HFFc6 (cell line): ENCODE data around the gene GUCY2D. TPM values are rescaled to one million over a fixed set of nuclear protein-coding genes. Genes with fewer than 3 reads are reported as not detected.
A peak's percentile ranks its signal among the peaks of the same experiment; 100 is the strongest.

Source experiments
- DNase-seq: peaks from one replicate; pipeline ENCODE4 v3.0.0-alpha.2; 2018
- H3K27ac Mint-ChIP-seq: 2 replicates; pipeline ENCODE4 v1.8.0; 2020; ENCODE audit warnings: mild to moderate bottlenecking, mixed read lengths
- H3K27me3 Mint-ChIP-seq: 2 replicates; pipeline ENCODE4 v1.8.0; 2021; ENCODE audit warnings: mild to moderate bottlenecking, moderate library complexity, mixed read lengths; ENCODE audit not compliant: insufficient read depth
- H3K36me3 Mint-ChIP-seq: 2 replicates; pipeline ENCODE4 v1.8.0; 2021; ENCODE audit warnings: low read depth, mixed read lengths
- H3K4me1 Mint-ChIP-seq: 2 replicates; pipeline ENCODE4 v1.8.0; 2020; ENCODE audit warnings: low read depth, mixed read lengths
- H3K4me3 Mint-ChIP-seq: 2 replicates; pipeline ENCODE4 v1.8.0; 2020; ENCODE audit warnings: mild to moderate bottlenecking, moderate library complexity, mixed read lengths
- H3K9me3 Mint-ChIP-seq: 2 replicates; pipeline ENCODE4 v1.8.0; 2020; ENCODE audit warnings: mild to moderate bottlenecking, mixed read lengths
- total RNA-seq, 6 experiments: library from RNA; stranded (reverse); fragmentation: NEBNext Ultra II Directional; extraction: Animal tissue kit (Norgen Biotek cat#: 25700); gene quantifications; 2 replicates in 1 of 6; 3 replicates in 5 of 6; pipeline ENCODE4 v1.2.3, GENCODE V29; 2021
- TF ChIP-seq, protein P1 (sequence below): fragments of 200-600 bp; sonication (generic); IDR thresholded peaks from 2 replicates; pipeline ENCODE4 v1.5.0; 2021; ENCODE audit warnings: antibody characterized with exemption, mild to moderate bottlenecking

GUCY2D gene
- total RNA-seq, 6 experiments from 2014 or later, result not detected

- Mint-ChIP-seq H3K4me3 (no peak within 1 kb of the TSS), H3K4me1 (peaks cover 16% of the 10 kb centered on the region), H3K9me3 (no peaks in the 10 kb centered on the region), H3K27ac (no peak within 1 kb of the TSS), H3K36me3 (no peaks in the 10 kb centered on the region), H3K27me3 (peaks cover 29% of the 10 kb centered on the region)
- DNase-seq, result no peak
- TF ChIP-seq, protein P1, sequence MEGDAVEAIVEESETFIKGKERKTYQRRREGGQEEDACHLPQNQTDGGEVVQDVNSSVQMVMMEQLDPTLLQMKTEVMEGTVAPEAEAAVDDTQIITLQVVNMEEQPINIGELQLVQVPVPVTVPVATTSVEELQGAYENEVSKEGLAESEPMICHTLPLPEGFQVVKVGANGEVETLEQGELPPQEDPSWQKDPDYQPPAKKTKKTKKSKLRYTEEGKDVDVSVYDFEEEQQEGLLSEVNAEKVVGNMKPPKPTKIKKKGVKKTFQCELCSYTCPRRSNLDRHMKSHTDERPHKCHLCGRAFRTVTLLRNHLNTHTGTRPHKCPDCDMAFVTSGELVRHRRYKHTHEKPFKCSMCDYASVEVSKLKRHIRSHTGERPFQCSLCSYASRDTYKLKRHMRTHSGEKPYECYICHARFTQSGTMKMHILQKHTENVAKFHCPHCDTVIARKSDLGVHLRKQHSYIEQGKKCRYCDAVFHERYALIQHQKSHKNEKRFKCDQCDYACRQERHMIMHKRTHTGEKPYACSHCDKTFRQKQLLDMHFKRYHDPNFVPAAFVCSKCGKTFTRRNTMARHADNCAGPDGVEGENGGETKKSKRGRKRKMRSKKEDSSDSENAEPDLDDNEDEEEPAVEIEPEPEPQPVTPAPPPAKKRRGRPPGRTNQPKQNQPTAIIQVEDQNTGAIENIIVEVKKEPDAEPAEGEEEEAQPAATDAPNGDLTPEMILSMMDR, result no peak
These were observed 36.7 kb downstream of the GUCY2D start, which contains the start of gene ALOX15B for GRCh38 chr17:8038954-8039610. Gene ALOX15B, plus strand, starts transcription at chr17:8039059. Its CDS starts 97 bp downstream, at chr17:8039156.

GRCh38 chr17:8039611-8040168 is 37.3 kb downstream of the GUCY2D start:
- no peaks in the 10 kb centered on the region for H3K9me3 Mint-ChIP-seq
- no peak overlapping the region for H3K27ac Mint-ChIP-seq
- TF ChIP-seq, protein P1, result no peak
- peaks cover 34% of the 10 kb centered on the region for H3K27me3 Mint-ChIP-seq
- no peaks in the 10 kb centered on the region for H3K36me3 Mint-ChIP-seq
- DNase-seq, result no peak
- H3K4me1 Mint-ChIP-seq, result peaks cover 16% of the 10 kb centered on the region
- no peak overlapping the region for H3K4me3 Mint-ChIP-seq

DNA sequence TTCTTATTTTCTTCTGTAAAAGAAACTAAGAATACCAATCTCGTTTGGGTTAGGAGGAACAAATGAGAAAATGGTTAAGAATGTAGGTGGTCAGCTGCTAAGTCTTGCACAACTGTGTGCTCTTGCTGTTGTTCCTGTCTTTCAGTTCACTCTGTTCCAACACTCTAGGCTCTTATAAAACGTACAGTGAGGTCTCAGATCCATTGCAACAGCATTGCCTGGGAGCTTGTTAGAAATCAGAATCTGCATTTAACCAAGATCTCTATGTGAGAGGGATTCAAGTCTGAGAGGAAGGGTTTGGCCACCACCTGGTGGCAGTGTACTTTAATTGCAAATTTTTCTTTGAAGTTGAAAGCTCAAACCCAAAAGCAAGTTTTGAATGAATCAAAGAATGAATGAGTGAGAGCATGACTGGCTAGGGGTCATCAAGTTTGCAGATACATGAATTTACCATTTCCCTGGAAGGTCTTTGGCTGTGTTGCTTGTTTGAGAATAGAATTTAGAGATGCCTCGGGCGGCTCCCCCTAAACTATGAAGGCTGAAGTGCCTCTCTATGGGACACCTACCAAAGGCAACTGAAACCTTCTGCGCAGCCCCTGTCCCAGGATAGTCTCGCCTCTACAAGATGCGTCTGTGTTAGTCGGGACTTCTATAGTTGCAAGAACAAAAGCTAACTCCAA is 39.0 kb downstream of the GUCY2D start:
- Mint-ChIP-seq H3K36me3 (no peaks in the 10 kb centered on the region), H3K27ac (peak overlapping the region; percentile 53), H3K4me1 (peaks cover 16% of the 10 kb centered on the region), H3K27me3 (peaks cover 31% of the 10 kb centered on the region), H3K4me3 (peak overlapping the region; percentile 33; the same call in 1 of the 2 replicates), H3K9me3 (no peaks in the 10 kb centered on the region)
- DNase-seq, result peak; percentile 51
- TF ChIP-seq, protein P1, result peak; percentile 88

- no peak overlapping the region for H3K4me3 Mint-ChIP-seq
- H3K36me3 Mint-ChIP-seq, result no peaks in the 10 kb centered on the region
- peaks cover 16% of the 10 kb centered on the region for H3K4me1 Mint-ChIP-seq
- TF ChIP-seq, protein P1, result no peak
- H3K9me3 Mint-ChIP-seq, result no peaks in the 10 kb centered on the region
- H3K27ac Mint-ChIP-seq, result no peak overlapping the region
- no peak for DNase-seq
- H3K27me3 Mint-ChIP-seq, result peaks cover 34% of the 10 kb centered on the region
These were observed 39.6 kb downstream of the GUCY2D start for GRCh38 chr17:8041979-8042378.

DNA sequence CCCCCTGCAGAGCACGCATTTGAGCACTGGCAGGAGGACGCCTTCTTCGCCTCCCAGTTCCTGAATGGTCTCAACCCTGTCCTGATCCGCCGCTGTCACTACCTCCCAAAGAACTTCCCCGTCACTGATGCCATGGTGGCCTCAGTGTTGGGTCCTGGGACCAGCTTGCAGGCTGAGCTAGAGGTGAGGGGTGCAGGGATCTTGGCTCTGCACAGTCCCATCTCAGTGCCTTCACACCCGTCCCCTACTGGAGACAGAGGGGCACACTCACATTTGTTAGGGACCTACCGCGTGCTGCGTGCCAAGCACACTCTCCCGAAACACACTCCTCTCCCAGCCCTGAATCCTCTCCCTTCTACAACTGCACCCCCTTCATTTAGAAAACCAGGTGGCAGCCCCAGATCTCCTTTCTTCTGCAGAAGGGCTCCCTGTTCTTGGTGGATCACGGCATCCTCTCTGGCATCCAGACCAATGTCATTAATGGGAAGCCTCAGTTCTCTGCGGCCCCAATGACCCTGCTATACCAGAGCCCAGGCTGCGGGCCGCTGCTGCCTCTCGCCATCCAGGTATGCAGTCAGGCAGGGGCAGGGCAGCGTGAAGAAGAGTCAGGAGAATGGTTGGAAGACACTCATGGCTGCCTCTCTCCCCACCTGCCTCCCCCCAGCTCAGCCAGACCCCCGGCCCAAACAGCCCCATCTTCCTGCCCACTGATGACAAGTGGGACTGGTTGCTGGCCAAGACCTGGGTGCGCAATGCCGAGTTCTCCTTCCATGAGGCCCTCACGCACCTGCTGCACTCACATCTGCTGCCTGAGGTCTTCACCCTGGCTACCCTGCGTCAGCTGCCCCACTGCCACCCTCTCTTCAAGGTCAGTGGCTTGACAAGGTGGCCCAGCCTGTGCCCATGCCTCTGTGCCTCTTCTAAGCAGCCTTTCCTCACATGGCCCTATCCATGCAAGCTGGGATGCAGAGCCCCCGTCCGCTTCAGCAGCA is 42.7 kb downstream of the GUCY2D start:
- DNase-seq, result no peak
- peaks cover 46% of the 10 kb centered on the region for H3K27me3 Mint-ChIP-seq
- H3K4me3 Mint-ChIP-seq, result no peak overlapping the region
- TF ChIP-seq, protein P1, result no peak
- no peaks in the 10 kb centered on the region for H3K9me3 Mint-ChIP-seq
- H3K4me1 Mint-ChIP-seq, result peaks cover 16% of the 10 kb centered on the region
- no peak overlapping the region for H3K27ac Mint-ChIP-seq
- H3K36me3 Mint-ChIP-seq, result no peaks in the 10 kb centered on the region
